ENCODE measurements around the gene ACSF3. TPM values are rescaled to one million over a fixed set of nuclear protein-coding genes. Genes with fewer than 3 reads are reported as not detected.

The ACSF3 gene
- total and polyA plus RNA-seq, 2 of the 4 experiments (the other 2 are of a cell fraction): 9.5 to 14.2 TPM

- no peak overlapping the region for H3K27ac ChIP-seq (ENCODE audit: insufficient read depth, low read length)
- H4K8ac ChIP-seq (ENCODE audit: low read depth in 2 of 2, low read length in 2 of 2): no peak overlapping the region
- no peak overlapping the region for H4K5ac ChIP-seq (ENCODE audit: low read depth, low read length)
- ChIA-PET POLR2A (ENCODE audit: unreplicated experiment) (no interaction called here), CTCF (no interaction called here)
- BruUV-seq (replicated peaks): no TSS peak
- no peak overlapping the region for H3K18ac ChIP-seq (ENCODE audit: low read depth, low read length)
- 91% methylated on average over 14 of the region's 31 CpGs; no CpG with 5 or more reads in 1 of the 2 experiments for WGBS, 2 experiments (ENCODE audit: extremely low coverage in 2 of 2, insufficient read length in 1 of 2)
- no peak overlapping the region for H2BK120ac ChIP-seq (ENCODE audit: low read depth, low read length)
- in situ Hi-C loops (cut with MboI; ENCODE audit: low sequenced_read_pairs): no loop called here
- H2AFZ ChIP-seq (replicated peaks; ENCODE audit: low read length, poor library complexity): no peak overlapping the region
- H3K4me2 ChIP-seq (ENCODE audit: low read depth, low read length): no peak overlapping the region
- H3K4me1 ChIP-seq (ENCODE audit: control insufficient read depth, insufficient read depth, low read length): no peaks in the 10 kb centered on the region
- H4K91ac ChIP-seq (ENCODE audit: insufficient read depth, low read depth, low read length): no peak overlapping the region
- no peaks in the 10 kb centered on the region; the same call in 1 of the 2 replicates for H4K20me1 ChIP-seq (ENCODE audit: insufficient read depth, low read length)
- intact Hi-C loops (cut with micrococcal nuclease): no loop called here
- H3K36me3 ChIP-seq (ENCODE audit: control insufficient read depth, insufficient read depth, low read length): peaks cover 59% of the 10 kb centered on the region
- no peak overlapping the region for H3K9ac ChIP-seq (ENCODE audit: low read depth, low read length)
- dilution Hi-C loops (cut with HindIII; ENCODE audit: low sequenced_read_pairs, unreplicated experiment): no loop called here
- H3K79me1 ChIP-seq (ENCODE audit: low read depth in 1 of 2, low read length in 2 of 2): peaks cover 0 to 5% of the 10 kb centered on the region in 2 experiments; a peak in 2 of 4 replicates
- H2BK15ac ChIP-seq (ENCODE audit: low read depth, low read length): no peak overlapping the region
- H2AK5ac ChIP-seq (ENCODE audit: low read depth, low read length): no peak overlapping the region
- no peak overlapping the region for H3K4me3 ChIP-seq (ENCODE audit: insufficient read depth, low read depth, low read length)
- TF ChIP-seq, protein P1, sequence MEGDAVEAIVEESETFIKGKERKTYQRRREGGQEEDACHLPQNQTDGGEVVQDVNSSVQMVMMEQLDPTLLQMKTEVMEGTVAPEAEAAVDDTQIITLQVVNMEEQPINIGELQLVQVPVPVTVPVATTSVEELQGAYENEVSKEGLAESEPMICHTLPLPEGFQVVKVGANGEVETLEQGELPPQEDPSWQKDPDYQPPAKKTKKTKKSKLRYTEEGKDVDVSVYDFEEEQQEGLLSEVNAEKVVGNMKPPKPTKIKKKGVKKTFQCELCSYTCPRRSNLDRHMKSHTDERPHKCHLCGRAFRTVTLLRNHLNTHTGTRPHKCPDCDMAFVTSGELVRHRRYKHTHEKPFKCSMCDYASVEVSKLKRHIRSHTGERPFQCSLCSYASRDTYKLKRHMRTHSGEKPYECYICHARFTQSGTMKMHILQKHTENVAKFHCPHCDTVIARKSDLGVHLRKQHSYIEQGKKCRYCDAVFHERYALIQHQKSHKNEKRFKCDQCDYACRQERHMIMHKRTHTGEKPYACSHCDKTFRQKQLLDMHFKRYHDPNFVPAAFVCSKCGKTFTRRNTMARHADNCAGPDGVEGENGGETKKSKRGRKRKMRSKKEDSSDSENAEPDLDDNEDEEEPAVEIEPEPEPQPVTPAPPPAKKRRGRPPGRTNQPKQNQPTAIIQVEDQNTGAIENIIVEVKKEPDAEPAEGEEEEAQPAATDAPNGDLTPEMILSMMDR (conservative IDR thresholded peaks at IDR 0.05; ENCODE audit: low read depth, low read length): no peak
- no peak for TF ChIP-seq MXI1 (IDR thresholded peaks at IDR 0.05; ENCODE audit: borderline replicate concordance, low read depth, low read length)
- no peak for TF ChIP-seq MAZ (IDR thresholded peaks at IDR 0.05; ENCODE audit: borderline replicate concordance, low read depth, low read length)
- TF ChIP-seq NFE2L2 (IDR thresholded peaks at IDR 0.05; ENCODE audit: low read depth, low read length): no peak
- no peak for TF ChIP-seq SMC3 (IDR thresholded peaks at IDR 0.05; ENCODE audit: low read depth, low read length)
- no peak for TF ChIP-seq CHD1 (IDR thresholded peaks at IDR 0.05; ENCODE audit: low read depth, low read length)
- TF ChIP-seq MAFK (IDR thresholded peaks at IDR 0.05; ENCODE audit: low read depth, low read length): no peak
- TF ChIP-seq USF2 (IDR thresholded peaks at IDR 0.05; ENCODE audit: low read depth, low read length): no peak
- TF ChIP-seq BHLHE40 (IDR thresholded peaks at IDR 0.05; ENCODE audit: low read depth, low read length): no peak
- TF ChIP-seq CEBPB (IDR thresholded peaks at IDR 0.05; ENCODE audit: low read depth, low read length): no peak
- no peak for TF ChIP-seq RCOR1 (IDR thresholded peaks at IDR 0.05; ENCODE audit: insufficient replicate concordance, low read length)
- TF ChIP-seq RFX5 (IDR thresholded peaks at IDR 0.05; ENCODE audit: low read depth, low read length): no peak
- TF ChIP-seq, protein P2, sequence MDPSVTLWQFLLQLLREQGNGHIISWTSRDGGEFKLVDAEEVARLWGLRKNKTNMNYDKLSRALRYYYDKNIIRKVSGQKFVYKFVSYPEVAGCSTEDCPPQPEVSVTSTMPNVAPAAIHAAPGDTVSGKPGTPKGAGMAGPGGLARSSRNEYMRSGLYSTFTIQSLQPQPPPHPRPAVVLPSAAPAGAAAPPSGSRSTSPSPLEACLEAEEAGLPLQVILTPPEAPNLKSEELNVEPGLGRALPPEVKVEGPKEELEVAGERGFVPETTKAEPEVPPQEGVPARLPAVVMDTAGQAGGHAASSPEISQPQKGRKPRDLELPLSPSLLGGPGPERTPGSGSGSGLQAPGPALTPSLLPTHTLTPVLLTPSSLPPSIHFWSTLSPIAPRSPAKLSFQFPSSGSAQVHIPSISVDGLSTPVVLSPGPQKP (IDR thresholded peaks at IDR 0.05; ENCODE audit: borderline replicate concordance, low read depth, low read length): no peak
- TF ChIP-seq POLR2A (IDR thresholded peaks at IDR 0.05; ENCODE audit: low read depth, low read length): no peak
- H3K14ac ChIP-seq (replicated peaks; ENCODE audit: low read depth, low read length): no peak overlapping the region
- H3K23ac ChIP-seq (ENCODE audit: low read depth, low read length): no peak overlapping the region
- peaks cover 8% of the 10 kb centered on the region for H3K9me1 ChIP-seq (ENCODE audit: insufficient read depth, low read length)
- DNase-seq (no peak), ATAC-seq (ENCODE audit: low read depth) (no peak)
- H3K56ac ChIP-seq (ENCODE audit: extremely low read depth, insufficient read depth, low read length): no peak overlapping the region
- no peaks in the 10 kb centered on the region for H3K9me3 ChIP-seq (ENCODE audit: control insufficient read depth, insufficient read depth, low read length)
- no peak overlapping the region for H2AK9ac ChIP-seq (replicated peaks; ENCODE audit: low read depth, low read length, poor library complexity)
- H3K27me3 ChIP-seq (ENCODE audit: control insufficient read depth, insufficient read depth, low read length): no peaks in the 10 kb centered on the region
- no peak overlapping the region for H3K4ac ChIP-seq (ENCODE audit: low read depth, low read length)
- no peak overlapping the region for H2BK20ac ChIP-seq (ENCODE audit: low read depth, low read length)
- H2BK5ac ChIP-seq (ENCODE audit: low read depth, low read length, poor library complexity, severe bottlenecking): no peak overlapping the region
Observed at GRCh38 chr16:89119661-89120141, 26.0 kb downstream of the ACSF3 start.
